GM18520 (cell line): ENCODE measurements around the gene SCP2D1.

Experiments
- ATAC-seq: cut with Tn5 transposase; IDR thresholded peaks from one replicate; pipeline ENCODE4 v1.9.1; 2021; ENCODE audit not compliant: unreplicated experiment

SCP2D1 gene

DNA sequence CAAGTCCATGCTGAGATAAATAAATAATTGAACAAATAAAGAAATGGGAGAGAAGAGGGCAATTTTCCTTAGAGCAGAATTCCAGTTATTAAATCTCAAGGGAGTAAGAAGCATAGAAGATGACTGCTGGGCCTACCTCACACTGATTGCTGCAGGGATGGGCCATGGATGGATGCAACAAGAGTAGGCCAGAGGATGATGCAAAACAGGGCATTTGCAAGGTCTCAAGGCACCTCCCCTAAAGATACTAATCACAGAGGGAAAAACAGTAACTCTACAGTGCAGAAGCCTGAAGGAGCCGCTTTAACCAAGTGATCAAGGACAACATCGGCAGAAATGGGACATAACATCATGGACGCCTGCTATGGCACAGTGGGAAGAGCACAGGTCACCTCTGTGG lies 1.7 kb upstream of the SCP2D1 start:
- no peak for ATAC-seq

DNA sequence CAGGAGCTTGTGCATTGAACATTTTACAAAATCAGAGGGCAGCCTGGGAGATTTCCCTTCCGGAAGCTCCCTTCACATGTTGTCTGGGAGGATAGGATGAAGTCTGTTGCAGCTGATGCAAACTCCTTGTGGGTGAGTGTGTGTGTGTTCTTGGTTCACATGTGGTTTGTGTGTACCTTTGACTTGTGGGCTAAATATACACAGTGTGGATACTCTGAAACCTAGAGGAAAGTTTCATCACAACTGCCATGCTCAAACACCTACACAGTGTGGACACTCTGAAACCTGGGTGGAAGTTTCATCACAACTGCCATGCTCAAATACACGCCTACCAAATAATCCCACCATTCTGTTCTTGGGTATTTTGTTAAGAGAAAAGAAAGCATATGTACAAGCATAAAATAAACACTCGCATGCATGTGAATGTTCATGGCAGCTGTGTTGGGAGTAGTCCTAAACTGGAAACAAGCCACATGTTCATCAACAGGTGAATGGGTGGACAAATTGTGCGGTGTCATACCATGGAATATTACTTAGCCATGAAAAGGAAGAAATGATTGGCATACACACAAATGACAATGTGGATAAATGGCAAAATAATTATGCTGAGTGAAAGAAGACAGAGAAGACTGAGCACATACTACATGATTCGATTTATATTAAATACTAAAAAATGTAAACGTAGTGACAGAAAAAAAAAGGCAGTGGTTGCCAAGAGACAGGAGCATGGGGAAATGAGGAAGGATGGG lies 1.8 kb downstream of the SCP2D1 start:
- no peak for ATAC-seq

DNA sequence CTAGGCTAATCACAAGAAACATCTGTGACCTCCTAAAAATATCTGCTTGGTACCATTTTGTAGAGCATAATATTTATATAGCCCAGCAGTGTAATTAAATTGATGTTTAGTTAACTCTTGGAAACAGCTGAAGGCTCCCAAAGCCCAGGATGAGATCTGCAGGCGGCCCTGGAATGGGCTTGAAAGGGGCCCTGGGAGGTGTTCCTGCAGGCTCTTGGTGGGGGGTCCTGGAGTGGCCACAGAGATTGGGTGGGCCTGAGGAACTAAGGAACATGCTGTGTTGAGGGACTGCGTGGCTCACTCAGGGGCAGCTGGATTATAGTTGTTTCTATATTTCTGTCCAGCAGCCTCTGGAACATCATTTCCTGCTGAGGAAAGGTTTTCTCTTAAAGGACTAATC lies 9.2 kb downstream of the SCP2D1 start:
- no peak for ATAC-seq

GRCh38 chr20:18831830-18832499 lies 18.4 kb downstream of the SCP2D1 start:
- ATAC-seq = no peak

DNA sequence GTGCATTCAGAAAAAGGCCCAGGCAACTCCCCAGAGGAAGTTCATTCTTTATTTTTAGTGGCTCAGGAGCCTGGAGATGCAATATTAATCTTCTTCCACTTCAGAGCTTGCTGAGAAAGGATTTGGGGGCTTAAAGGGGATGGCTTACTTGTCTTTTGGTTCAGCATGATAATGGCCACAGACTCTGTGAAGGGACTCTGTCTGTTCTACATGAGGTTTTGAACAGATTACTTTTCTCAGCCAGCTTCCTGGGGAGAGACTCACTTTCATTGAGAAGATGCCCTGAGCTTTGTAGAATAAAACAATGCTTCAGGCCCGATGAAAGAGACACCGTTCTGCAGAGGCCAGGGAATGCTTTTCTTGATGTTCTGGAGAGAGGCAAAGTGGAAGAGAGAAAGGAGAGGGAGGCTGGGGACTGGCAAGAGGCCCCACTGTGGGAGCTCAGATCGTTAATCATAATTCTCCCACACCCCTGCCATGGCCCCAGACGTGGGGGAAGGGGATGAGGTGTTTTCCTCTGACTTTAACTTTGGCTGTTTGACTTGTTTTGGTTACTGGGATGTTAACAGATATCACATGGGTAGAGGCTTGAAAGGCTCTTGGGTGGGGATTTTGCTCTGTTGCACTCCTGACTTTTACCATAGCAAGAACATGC lies 19.1 kb downstream of the SCP2D1 start:
- ATAC-seq = no peak

DNA sequence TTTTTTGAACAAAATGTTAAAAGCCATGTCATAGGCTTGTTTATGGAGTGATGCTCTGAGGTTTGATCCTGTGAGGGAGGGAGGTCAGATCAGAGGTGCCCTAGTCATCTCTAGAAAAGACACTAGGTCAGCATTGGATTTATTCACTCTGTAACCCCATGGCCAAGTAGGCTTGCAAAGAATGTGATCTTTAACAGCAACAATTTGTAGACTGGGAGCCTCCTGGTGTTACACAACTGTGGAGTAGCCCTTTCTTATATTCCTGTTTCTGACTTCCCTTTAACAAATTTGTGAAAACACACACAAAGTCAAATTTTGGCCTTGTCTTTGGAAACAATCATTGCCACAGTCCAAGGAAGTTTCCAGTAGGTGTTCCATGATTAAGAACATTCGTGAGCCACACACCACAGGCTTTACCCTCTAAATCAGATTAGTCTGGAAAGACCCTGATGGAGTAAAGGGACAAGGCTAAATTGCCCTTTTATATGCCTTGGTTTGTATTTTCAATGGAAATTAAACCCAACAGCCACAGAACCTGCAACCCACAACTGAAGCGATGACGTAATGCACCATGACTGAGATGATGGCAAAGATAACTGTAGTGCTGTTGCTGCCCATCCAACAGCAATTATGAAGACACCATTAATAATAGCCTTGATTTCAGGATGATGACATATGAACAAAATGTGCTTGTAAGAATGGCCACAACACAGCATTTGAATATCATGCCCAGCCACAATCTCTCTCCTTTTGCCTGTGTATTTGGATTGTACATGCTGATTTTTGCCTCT lies 22.1 kb downstream of the SCP2D1 start:
- no peak for ATAC-seq

GRCh38 chr20:18837718-18838117 lies 24.1 kb downstream of the SCP2D1 start:
- no peak for ATAC-seq

- no peak for ATAC-seq
These were observed 26.1 kb downstream of the SCP2D1 start for GRCh38 chr20:18839507-18840247.

GRCh38 chr20:18840248-18840645 lies 26.7 kb downstream of the SCP2D1 start:
- no peak for ATAC-seq

DNA sequence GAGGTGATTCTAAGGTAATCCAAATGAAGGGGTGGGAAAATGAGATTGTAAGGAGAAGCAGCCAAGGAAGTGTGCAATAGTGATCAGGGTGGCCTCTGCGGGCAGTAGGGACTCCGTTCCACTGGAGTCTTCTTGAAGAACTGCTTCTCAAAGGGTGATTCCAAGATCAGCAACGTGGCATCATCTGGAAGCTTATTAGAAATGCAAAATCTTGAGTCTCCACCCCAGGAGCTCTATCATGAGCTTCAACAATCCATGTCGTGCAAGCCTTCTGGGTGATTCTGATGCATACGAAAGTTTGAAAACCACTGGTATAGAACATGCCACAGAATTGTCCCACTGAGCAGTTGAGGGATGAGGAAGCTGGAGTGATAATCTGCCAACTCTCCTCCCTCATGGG lies 31.4 kb downstream of the SCP2D1 start:
- ATAC-seq = no peak

- no peak for ATAC-seq
These were observed 33.7 kb downstream of the SCP2D1 start for GRCh38 chr20:18847226-18847755.

DNA sequence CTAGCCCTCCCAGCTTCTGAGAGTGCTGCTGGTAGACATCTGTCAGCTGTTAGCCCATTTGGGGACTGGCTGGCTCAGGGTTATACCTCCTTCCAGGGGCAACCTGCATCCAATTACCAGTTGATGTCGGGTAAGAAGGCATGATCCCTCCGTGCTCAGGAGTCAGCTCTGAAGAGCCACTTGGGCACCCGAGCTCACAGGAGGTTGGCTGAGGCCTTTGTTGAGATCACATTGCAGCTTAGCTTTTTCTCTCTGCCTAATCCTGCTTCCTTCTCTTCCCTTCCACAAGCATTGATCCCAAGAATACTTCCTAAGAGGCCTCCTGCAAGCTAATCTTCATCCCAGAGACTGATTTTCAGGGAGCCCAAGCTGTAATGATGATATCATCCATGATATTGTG lies 35.5 kb downstream of the SCP2D1 start:
- no peak for ATAC-seq

- ATAC-seq = no peak
These were observed 38.0 kb downstream of the SCP2D1 start for GRCh38 chr20:18851629-18852028.

GRCh38 chr20:18852318-18852717 lies 38.7 kb downstream of the SCP2D1 start:
- no peak for ATAC-seq

- no peak for ATAC-seq
These were observed 39.6 kb downstream of the SCP2D1 start for GRCh38 chr20:18853216-18853615.

GRCh38 chr20:18853946-18854646 lies 40.5 kb downstream of the SCP2D1 start:
- ATAC-seq = no peak

DNA sequence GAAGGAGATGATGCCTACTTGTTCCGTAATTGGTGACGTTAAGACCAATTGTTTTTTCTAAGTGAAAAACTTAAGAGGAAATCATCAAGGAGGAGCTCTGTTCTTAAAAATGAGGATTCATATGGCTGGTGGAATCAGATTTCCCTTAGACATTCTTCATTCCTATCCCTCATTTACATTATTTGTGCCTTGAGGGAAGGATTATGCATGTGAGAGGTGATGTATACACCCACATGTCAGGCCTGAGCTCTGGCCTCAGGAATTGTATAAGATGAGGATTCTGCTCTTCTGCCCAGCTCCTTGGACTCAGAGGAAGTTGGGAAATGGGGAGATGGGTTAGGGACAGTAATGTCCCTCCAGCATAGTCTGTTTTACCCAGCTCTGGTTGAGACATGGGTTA lies 42.3 kb downstream of the SCP2D1 start:
- no peak for ATAC-seq

DNA sequence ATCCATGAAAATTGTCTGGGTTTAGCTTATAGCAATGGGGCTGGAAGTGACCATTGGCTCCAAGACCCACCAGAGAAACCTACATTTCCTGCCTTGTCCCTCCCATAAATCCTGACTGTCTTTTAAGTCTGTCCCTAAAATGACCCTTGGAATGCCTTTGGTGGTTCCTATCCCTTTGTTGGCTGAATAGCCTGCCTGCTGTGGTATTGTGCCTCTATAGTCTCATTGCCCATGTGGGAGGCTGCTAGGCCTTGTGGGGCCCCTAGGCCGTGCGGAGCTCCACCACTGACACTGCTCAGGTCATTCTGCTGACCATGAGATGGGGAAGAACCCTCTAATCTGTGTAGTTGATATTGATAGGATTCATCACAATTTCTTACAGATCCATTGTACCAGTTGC lies 43.3 kb downstream of the SCP2D1 start:
- ATAC-seq = no peak

- ATAC-seq = no peak
These were observed 44.1 kb downstream of the SCP2D1 start for GRCh38 chr20:18857640-18858039.

GRCh38 chr20:18858816-18859215 lies 45.2 kb downstream of the SCP2D1 start:
- ATAC-seq = no peak
